Airway epithelial cell (primary cell): ENCODE measurements around the gene MFAP1. TPM values are rescaled to one million over a fixed set of nuclear protein-coding genes. Genes with fewer than 3 reads are reported as not detected.

Source experiments
- total RNA-seq: library from RNA; depleted of rRNA; stranded (reverse); fragments of >200 nt; gene quantifications from 2 replicates; pipeline ENCODE4 v1.2.3, GENCODE V29; 2015

MFAP1 gene, protein sequence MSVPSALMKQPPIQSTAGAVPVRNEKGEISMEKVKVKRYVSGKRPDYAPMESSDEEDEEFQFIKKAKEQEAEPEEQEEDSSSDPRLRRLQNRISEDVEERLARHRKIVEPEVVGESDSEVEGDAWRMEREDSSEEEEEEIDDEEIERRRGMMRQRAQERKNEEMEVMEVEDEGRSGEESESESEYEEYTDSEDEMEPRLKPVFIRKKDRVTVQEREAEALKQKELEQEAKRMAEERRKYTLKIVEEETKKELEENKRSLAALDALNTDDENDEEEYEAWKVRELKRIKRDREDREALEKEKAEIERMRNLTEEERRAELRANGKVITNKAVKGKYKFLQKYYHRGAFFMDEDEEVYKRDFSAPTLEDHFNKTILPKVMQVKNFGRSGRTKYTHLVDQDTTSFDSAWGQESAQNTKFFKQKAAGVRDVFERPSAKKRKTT
- 18.4 and 24.4 TPM in 2 replicates for total RNA-seq

DNA sequence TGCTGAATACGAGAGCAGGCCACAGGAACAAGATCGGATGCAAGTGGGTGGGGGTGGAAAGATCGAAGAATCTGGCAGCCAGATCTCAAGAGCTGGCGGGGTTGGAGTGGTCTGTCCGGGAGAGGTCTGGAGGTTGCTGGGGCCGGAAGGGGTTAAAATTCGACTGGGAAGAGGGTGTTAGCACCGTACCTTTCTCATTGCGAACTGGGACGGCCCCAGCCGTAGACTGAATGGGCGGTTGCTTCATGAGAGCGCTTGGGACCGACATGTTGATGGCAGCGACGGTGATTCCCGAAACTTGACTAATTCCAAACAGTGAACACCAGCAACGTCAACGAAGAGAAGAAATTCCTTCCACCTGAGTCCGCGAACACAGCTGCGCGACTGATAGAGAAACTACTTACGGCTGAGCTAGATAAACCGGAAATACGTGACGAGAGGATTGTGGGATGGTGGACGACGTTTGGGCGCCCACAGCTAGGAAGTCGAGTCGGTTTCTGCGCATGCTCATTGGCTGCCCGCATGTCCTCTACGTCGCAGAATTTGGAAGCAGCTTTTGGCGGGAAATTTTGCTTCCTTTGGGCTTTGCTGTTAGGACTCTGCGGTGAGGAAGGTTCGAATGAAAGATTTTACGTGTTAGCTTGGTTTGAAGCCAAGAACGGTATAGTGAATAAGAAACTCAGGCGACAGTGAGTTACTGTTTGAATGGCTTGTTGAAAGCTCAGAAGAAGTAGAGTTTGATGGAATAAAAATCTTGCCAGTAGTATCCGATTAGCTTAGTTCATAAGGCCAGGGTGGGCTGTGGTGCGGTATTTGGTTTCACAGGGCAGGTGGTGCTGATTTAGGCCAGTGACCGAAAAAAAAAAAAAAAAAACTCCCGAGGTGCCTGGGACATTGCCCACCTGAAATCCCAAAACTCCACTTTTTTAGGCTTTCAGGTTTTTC, at the start of gene MFAP1:
MFAP1 (minus strand) TSS at position 389 of the 945 bp plus-strand sequence; CDS start at position 268, 121 bp downstream.

DNA sequence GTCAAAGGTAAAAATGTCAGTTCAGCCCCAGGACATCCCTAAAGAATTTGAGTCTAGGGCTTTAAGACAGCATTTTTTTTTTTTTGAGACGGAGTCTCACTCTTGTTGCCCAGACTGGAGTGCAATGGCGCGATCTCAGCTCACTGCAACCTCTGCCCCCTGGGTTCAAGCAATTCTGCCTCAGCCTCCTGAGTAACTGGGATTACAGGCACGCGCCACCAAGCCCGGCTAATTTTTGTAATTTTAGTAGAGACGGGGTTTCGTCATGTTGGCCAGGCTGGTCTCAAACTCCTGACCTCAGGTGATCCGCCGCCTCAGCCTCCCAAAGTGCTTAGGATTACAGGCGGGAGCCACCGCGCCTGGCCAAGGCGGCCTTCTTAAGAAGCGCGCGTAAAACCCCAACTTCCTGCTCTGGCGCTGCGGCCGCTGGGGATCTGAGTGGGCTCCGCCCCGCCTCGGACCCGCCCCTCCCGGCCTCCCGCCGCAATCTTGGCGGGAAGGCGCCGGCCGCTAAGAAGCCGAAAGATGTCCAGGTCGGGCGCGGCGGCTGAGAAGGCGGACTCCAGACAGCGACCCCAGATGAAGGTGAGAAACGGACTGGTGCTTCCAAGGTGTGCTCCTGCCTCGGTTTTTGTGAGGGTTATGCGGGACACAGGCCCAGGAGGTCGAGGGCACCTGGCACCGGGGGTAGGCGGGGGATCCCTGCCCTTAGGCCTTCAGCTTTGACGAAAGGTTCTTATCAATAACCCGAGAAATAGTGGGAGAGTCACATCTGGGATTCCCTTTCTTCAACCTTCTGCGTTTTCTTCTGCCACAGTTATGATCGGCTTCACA, 2.2 kb upstream of the MFAP1 start, which contains the start of gene WDR76:
WDR76 (plus strand) TSS at position 495 of the 834 bp plus-strand sequence; CDS start at position 526, 31 bp downstream.

DNA sequence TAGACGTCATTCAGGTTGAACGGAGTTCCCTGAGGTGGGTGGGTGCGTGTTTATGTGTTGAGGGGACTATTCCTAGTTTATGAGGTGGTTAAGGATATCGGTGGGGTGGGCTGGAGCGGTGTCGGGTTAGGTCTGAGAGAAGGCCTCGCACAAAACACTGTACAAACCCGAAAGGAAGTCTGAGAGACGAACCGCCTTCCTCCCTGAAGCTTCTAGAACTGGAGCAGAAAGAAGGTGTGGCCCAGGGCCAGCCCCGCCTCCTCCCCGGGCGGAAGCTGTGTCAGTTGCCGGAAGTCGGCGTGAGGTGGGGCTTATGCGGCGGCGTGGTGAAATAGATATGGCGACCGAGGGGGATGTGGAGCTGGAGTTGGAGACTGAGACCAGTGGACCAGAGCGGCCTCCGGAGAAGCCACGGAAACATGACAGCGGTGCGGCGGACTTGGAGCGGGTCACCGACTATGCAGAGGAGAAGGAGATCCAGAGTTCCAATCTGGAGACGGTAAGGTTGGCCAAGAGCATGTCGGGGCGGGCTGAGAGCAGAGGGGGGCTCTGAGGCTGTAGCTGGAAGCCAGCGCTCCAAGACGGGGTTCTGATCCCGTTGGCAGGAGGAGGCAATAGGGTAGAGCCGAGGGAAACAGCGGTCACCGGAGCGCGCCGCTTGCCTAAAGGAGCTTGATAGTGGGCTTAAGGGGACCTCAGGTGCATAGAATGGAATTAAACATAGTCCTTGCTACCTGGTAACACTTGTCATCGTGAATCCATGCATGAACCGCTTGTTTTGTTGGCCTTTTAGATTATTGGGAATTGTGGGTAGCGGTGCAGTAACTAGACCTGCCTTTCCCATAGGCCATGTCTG, 24.0 kb downstream of the MFAP1 start, which contains the start of gene HYPK:
HYPK (plus strand) TSS at position 314 of the 856 bp plus-strand sequence; CDS start at position 338, 24 bp downstream.

DNA sequence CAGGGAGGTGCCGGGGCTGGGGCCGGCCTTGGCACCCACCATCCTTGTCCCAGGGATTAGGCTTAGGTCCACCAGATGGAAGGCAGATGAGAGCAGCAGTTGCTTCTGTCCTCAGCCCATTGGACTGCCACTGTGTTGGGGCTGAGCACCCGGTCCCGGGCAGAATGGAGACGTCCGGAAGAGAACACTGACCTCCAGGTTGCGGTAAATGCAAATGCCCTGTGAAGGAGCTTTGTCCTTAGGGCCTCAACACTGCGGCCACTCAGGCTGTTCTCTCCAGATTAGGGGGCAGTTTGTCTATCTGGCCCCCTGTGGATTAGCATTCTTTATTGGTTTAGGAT, 24.6 kb downstream of the MFAP1 start, which contains the start of gene SERINC4:
SERINC4 (minus strand) TSS at position 276 of the 341 bp plus-strand sequence; CDS start at position 42, 234 bp downstream.

DNA sequence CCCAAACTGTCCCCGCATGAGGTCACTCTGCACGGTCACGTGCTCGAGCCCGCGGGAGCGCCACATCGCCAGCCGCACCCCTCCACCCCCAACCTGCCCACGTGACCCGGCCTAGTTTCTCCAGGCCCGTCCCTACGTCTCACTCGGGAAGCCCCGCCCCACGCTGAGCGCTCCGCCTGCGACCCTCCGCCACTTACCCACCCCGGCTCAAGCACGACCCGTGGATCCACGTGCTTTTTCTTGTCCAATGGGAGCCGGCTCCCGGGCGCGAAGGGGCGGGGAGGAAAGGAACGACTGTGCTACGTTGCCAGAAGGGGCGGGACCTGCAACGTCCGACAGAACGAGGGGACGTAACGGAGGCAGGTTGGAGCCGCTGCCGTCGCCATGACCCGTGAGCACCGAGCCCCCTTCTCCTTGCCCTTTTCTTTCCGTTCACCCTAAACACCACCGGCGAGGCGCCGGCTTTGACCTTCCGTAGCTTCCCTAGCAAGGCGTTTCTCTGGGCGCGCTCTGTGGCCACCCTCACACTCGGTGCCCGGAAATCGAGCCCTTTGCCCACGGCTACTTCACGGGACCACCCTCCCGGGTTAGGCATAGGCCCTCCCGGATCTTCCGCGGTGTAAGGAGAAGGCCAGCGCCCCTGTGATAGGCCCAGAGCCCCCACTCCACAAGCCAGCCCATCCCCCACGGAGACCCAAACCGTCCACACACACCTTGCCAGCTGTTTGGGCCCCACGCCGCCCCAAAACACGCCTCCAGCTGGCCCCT, 32.3 kb downstream of the MFAP1 start, which contains the start of gene SERF2:
SERF2 (plus strand) TSS at position 328 of the 768 bp plus-strand sequence; CDS start at position 385, 57 bp downstream.

DNA sequence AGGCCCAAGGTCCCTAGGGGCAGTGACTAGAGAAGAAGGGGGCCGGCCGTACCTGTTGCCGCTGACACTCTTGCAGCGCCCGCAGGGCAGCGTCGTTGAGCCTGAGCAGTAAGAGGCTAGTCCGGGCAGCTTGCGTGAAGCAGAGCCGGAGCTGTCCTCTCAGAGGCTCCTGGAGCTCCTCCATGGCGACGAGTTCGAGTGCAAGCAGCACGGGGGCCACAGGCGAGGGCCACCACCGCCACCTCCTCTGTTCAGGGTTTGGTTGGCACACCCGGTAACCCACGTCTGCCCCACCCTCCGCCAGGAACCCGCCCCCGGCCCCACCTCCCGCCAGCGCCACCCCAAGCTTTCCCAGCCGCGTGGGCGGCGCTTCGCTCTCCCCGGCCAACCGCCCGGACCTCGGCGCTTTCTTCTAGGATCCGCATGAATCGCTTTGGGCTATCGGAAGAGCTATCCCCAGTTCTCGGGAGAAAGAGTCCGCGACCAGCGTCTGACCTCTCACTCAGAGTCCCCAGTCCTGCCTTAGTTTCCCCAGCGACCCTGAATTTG, 47.7 kb downstream of the MFAP1 start, which contains the start of gene ELL3:
ELL3 (minus strand) TSS at position 249 of the 549 bp plus-strand sequence; CDS start at position 184, 65 bp downstream.

Other genes with a start within 250 kb of the MFAP1 start
- 27.6 and 50.0 TPM in 2 replicates for gene PPIP5K1, start 234.5 kb downstream of the MFAP1 start, total RNA-seq
- 86.0 and 112 TPM in 2 replicates for gene CKMT1B, start 230.7 kb downstream of the MFAP1 start, total RNA-seq
- gene STRC, start 205.9 kb downstream of the MFAP1 start, total RNA-seq, result 0.14 TPM in 1 of 2 replicates, not detected in the other
- 1.4 and 2.6 TPM in 2 replicates for gene CATSPER2, start 175.8 kb downstream of the MFAP1 start, total RNA-seq
- gene CKMT1A, start 130.8 kb downstream of the MFAP1 start, total RNA-seq, result 195 and 240 TPM in 2 replicates
- 211 and 213 TPM in 2 replicates for gene PDIA3, start 78.3 kb downstream of the MFAP1 start, total RNA-seq
- gene ELL3, start 47.7 kb downstream of the MFAP1 start, total RNA-seq, result 17.1 and 29.5 TPM in 2 replicates
- 907 and 1,323 TPM in 2 replicates for gene SERF2, start 32.4 kb downstream of the MFAP1 start, total RNA-seq
- 0.19 TPM in 1 of 2 replicates, not detected in the other for gene SERINC4, start 24.5 kb downstream of the MFAP1 start, total RNA-seq
- 11.3 and 20.7 TPM in 2 replicates for gene HYPK, start 24.1 kb downstream of the MFAP1 start, total RNA-seq
- 11.4 and 15.5 TPM in 2 replicates for gene WDR76, start 2.3 kb upstream of the MFAP1 start, total RNA-seq